Posterior vena cava (tissue), 2 donors: ENCODE measurements around the gene ZNF143. TPM values are rescaled to one million over a fixed set of nuclear protein-coding genes. Genes with fewer than 3 reads are reported as not detected.
A peak's percentile ranks its signal among the peaks of the same experiment; 100 is the strongest.

Source experiments
- DNase-seq: peaks from one replicate; pipeline ENCODE4 v3.0.0-alpha.2; 2020; ENCODE audit warnings: low spot score
- intact Hi-C, 2 donors: fragments of 100-400 bp; cut with DNase I; formaldehyde crosslinking; loops; one replicate each; pipeline versions ENCODE4 v1.14.1 to v1.14.2; 2022 to 2023
- total RNA-seq, 2 donors: library from RNA; stranded (reverse); fragmentation: NEBNext Ultra II Directional; extraction: Animal tissue kit (Norgen Biotek cat#: 25700); gene quantifications; one replicate each; pipeline ENCODE4 v1.2.1, GENCODE V29; 2021
- donor health status: DM: yes; HTN: yes; CAD: no.
- donor health status: DM: yes; HTN: yes; CAD: no.

The ZNF143 gene
- total RNA-seq, 2 donors from 2014 or later = 28.5 to 31.3 TPM

GRCh38 chr11:9570313-9571025 is 109.7 kb downstream of the ZNF143 start:
- DNase-seq = no peak
- intact Hi-C loops = loop anchor here in 1 of 2 donors (5.0 kb wide), 1 partner anchor 42 kb away; no protein-coding TSS in a partner anchor

DNA sequence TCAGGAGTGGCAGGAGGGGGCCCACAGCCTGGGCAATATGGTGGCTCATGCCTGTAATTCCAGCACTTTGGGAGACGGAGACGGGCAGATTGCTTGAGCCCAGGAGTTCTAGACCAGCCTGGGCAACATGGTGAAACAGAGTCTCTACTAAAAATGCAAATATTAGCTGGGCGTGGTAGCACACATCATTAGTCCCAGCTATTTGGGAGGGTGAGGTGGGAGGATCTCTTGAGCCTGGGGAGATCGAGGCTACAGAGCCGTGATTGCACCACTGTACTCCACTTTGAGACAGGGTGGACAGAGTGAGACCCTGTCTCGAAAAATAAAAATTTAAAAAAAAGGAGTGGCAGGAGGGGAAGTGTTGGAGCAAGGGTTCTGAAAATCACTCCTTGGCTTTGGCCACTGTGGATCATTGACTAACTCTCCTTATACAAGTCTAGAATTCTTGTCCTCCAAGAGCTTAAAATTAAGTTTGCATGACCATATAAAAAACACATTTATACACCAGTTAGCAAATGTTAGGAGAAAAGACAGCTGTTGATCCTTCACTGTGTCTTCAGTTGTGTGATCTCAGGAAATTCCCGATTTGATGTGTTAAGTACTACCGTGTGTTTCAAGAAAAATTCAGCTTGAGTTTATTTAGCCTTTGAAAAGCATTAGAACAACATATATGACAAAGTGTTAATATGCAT is 110.4 kb downstream of the ZNF143 start:
- no peak for DNase-seq
- intact Hi-C loops = loop anchor here in 1 of 2 donors (5.0 kb wide), 1 partner anchor 41 kb away; no protein-coding TSS in a partner anchor

GRCh38 chr11:9571763-9572115 is 110.9 kb downstream of the ZNF143 start:
- intact Hi-C loops = loop anchor here in 1 of 2 donors (5.0 kb wide), 1 partner anchor 41 kb away; no protein-coding TSS in a partner anchor

DNA sequence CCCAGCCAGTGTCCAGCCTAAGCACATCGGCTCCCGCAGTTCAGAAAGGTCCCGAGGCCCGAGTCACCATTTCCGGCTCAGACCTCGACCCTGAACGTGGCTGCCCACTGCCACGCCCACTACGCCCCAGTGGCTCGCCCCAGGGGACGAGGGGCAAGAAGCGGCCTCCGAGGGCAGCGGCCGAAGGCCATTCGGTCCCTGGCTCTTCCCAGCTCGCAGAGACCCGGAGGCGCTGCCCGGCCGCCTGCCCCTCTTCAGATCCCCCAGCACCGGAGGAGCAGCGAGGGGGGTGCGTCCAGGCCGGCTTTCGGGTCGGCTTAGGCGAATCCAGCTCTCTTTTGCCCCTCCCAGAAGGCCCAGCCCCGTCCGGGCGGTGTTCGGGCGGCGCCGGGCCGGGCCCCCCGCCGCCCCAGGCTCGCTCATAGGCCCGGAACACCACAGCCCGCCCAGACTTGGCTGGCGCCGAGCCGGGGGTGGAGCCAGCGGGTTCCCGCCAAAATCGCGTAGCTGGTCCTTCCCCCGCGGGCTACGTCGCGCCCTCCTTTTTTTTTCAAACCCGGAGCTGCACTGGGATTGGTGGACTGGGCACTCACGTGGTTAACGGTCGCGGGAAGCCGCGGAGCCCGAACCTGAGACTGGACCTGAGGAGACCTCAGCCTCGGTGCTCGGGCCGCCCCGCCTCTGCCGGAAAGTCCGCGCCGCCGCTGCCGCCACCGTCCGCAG is 112.4 kb downstream of the ZNF143 start, which contains the start of gene WEE1:
Gene WEE1 (plus strand): TSS at position 619 of the 723 bp plus-strand sequence. CDS start 264 bp downstream, outside the sequence.
- intact Hi-C loops = loop anchor here in 1 of 2 donors (5.0 kb wide), 1 partner anchor 39 kb away; no protein-coding TSS in a partner anchor
- peak; percentile 99 for DNase-seq

More at GRCh38 chr11:9571763-9572115, 110.9 kb downstream of the ZNF143 start:
- no peak for DNase-seq

DNA sequence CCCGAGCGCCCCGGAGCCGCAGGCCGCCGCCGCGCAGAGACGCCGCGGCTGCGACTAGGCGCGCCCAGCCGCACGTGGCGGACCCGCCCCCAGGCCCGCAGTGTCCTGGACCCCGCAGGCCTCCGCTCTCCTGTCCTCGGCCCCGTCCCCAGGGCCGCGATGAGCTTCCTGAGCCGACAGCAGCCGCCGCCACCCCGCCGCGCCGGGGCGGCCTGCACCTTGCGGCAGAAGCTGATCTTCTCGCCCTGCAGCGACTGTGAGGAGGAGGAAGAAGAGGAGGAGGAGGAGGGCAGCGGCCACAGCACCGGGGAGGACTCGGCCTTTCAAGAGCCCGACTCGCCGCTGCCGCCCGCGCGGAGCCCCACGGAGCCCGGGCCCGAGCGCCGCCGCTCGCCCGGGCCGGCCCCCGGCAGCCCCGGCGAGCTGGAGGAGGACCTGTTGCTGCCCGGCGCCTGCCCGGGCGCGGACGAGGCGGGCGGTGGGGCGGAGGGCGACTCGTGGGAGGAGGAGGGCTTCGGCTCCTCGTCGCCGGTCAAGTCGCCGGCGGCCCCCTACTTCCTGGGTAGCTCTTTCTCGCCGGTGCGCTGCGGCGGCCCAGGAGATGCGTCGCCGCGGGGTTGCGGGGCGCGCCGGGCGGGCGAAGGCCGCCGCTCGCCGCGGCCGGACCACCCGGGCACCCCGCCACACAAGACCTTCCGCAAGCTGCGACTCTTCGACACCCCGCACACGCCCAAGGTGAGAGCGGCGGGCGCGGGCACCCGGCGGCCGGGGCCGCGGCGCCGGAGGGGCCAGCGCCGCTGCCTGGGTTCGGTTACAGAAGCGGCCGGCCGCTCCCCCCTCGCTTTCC is 113.2 kb downstream of the ZNF143 start:
- intact Hi-C loops = loop anchor here in 1 of 2 donors (5.0 kb wide), 1 partner anchor 38 kb away; no protein-coding TSS in a partner anchor

DNA sequence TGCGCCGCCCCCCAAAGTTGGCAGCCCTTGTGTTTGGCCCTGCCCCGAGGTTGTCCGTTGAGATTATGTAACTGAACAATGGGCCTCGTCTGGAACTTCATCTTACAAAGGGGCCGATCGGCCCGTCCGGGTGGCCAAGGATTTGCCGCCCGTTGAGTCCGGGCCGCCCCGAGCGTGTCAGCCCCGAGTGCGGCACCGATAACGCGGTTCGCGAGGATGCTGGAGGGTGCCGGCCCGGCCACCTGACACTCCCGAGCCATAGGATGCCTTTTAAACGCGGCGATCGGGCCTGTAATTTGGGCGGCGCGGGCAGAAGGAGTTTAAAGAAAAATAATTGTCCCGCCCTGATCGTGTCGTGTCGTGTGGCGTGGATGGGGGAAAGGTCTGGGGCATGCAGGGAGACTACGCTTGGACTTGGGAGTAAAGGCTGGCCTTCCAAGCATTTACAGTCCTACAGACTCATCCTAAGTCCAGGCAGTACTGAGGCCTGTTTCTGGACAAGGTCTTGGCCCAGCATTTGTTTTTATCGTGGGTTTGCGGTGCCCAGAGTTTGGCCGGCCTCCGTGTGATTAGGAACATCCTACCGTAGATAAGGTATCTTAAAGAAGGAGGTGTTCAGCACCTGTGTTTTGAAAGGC is 113.9 kb downstream of the ZNF143 start:
- intact Hi-C loops = loop anchor here in 1 of 2 donors (5.0 kb wide), 1 partner anchor 38 kb away; no protein-coding TSS in a partner anchor
- peak; percentile 84 for DNase-seq

More for the DNA sequence above, 113.2 kb downstream of the ZNF143 start:
- peak; percentile 85 for DNase-seq

DNA sequence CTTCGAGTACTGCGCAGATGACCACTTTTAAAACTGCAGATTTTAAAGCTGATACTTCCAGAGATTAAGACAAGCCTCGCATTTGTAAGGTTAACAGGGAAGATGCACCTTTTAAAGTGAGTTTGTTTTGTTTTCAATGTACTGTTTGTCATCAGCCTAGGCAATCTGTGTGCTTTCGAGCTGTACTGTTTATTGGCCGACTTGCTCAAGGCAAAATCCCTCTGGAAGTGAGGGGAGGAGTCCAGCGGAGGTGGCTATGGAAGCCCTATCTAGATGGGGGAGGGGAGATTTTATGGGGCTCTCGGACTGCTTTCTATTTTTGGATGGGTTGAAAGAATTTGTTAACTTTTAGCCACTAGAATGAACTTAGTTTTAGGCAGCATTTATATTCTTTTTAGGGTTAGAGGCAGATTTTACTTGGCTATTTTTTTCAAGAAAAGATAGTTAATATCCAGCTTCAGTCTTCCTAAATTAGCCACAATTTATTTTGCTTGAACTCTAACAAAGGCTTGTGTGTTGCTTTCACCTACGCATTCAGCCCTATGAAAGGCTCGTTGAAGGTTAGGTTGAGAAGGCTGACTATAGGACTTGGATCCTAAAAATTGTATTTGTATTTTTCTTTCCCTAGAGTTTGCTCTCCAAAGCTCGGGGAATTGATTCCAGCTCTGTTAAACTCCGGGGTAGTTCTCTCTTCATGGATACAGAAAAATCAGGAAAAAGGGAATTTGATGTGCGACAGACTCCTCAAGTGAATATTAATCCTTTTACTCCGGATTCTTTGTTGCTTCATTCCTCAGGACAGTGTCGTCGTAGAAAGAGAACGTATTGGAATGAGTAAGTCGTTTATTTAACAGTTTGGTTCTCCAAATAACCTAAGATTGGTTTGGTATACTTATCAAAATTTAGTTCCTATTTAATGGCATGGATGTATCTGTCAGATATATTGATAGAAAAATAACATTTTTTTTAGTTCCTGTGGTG is 114.7 kb downstream of the ZNF143 start:
- intact Hi-C loops = no loop called here
- no peak for DNase-seq

DNA sequence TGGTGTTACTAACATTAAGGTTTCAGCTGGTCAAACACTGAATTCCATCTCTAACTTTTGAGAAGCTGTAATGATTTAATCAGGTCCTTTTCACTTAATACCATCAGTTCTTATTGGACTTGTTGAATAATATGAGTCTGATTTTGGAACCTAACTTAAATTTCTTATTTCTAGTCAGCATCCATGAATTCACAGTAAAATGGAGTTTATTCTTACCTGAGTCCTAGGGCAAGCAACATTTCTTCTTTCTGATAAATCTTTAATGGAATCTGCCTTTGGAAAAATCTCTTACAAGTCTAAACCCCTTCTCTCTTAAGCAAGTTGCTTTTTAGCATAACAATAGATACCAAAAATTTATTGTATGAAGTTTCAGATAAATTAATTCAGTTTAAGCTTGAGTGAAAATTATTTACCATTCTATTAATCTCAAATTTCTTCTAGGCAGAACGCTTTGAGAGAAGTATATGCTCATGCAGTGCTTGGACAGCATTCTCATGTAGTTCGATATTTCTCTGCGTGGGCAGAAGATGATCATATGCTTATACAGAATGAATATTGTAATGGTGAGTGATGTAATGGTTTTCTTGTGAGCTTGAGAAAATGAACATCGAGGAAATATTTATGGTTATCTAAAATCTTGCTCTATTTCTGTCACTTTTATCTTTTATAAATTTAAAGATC is 116.0 kb downstream of the ZNF143 start:
- intact Hi-C loops = no loop called here
- no peak for DNase-seq

DNA sequence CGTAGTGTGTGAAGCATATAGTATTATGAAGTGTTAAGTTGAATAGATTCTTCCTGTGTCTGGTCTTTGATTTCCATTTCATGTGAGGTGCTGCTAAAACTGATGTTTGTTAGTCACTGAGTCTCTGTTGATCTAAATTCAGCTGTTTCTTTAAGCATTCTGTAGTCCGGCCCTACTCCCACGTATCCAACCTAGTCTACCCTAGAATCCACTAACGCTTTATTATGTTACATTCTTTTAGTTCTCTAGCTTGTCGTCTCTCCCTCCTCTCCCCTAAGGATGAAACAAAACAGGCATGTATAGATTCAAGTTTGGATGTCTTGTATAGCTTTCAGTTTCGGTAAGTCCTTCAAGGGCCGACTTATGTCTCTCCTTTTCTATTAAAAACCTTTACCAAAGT is 116.7 kb downstream of the ZNF143 start:
- intact Hi-C loops = no loop called here

More for the DNA sequence above, 116.7 kb downstream of the ZNF143 start:
- no peak for DNase-seq

Other genes with a start within 250 kb of the ZNF143 start
- 100 to 1,000 TPM in 1 of 2 donors, 10 to 100 TPM in 1; 97.4 to 132 TPM for gene DENND5A, start 195.7 kb upstream of the ZNF143 start, total RNA-seq
- gene TMEM41B, start 146.4 kb upstream of the ZNF143 start, total RNA-seq = 10 to 100 TPM; 16.8 to 18.0 TPM
- 100 to 1,000 TPM; 107 to 169 TPM for gene IPO7, start 76.4 kb upstream of the ZNF143 start, total RNA-seq
- gene WEE1, start 112.7 kb downstream of the ZNF143 start, total RNA-seq = 10 to 100 TPM; 16.7 to 24.0 TPM
- 10 to 100 TPM; 39.4 to 57.0 TPM for gene SWAP70, start 203.1 kb downstream of the ZNF143 start, total RNA-seq